ENCODE results near the gene DAPK2. TPM values are rescaled to one million over a fixed set of nuclear protein-coding genes. Genes with fewer than 3 reads are reported as not detected.

The DAPK2 gene
- total and polyA plus RNA-seq, 2 of the 4 experiments (the other 2 are of a cell fraction), result 0.34 to 0.36 TPM

DNA sequence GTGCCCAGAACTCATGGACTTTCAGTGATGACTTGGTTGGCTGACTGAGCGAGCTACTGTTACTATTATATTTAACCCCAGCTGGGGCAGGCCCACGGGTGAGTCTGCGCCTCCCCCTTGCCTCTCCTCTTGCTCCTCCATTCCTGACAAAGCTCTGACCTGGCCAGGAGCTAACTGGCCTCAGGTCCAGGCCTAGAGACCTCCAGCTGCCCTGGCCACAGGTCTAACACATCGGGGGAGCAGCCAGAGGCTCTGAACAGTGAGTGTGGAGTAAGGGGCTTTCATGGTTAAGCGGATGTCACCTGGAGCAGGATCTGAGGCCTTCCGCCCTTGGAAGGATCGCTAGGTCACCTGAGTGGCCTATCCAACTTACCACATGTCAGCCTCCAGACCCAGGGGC, 116.3 kb downstream of the DAPK2 start:
- no peaks in the 10 kb centered on the region for H3K36me3 ChIP-seq (ENCODE audit: control insufficient read depth, insufficient read depth, low read length)
- ATAC-seq (ENCODE audit: low read depth) (no peak), DNase-seq (no peak)
- no peaks in the 10 kb centered on the region for H3K4me1 ChIP-seq (ENCODE audit: control insufficient read depth, insufficient read depth, low read length)
- no peak overlapping the region for H3K4me3 ChIP-seq (ENCODE audit: insufficient read depth, low read depth, low read length)
- no peak overlapping the region for H2AFZ ChIP-seq (replicated peaks; ENCODE audit: low read length, poor library complexity)
- intact Hi-C loops (cut with micrococcal nuclease), result no loop called here
- H4K5ac ChIP-seq (ENCODE audit: low read depth, low read length), result no peak overlapping the region
- H3K14ac ChIP-seq (replicated peaks; ENCODE audit: low read depth, low read length), result no peak overlapping the region
- no peak overlapping the region for H3K9ac ChIP-seq (ENCODE audit: low read depth, low read length)
- no peak overlapping the region for H3K18ac ChIP-seq (ENCODE audit: low read depth, low read length)
- dilution Hi-C loops (cut with HindIII; ENCODE audit: low sequenced_read_pairs, unreplicated experiment), result no loop called here
- H4K8ac ChIP-seq (ENCODE audit: low read depth in 2 of 2, low read length in 2 of 2), result no peak overlapping the region
- no peak overlapping the region for H3K4me2 ChIP-seq (ENCODE audit: low read depth, low read length)
- H3K27ac ChIP-seq (ENCODE audit: insufficient read depth, low read length), result no peak overlapping the region
- H3K56ac ChIP-seq (ENCODE audit: extremely low read depth, insufficient read depth, low read length), result no peak overlapping the region
- H3K79me1 ChIP-seq (ENCODE audit: low read depth in 1 of 2, low read length in 2 of 2), result no peaks in the 10 kb centered on the region
- H3K4ac ChIP-seq (ENCODE audit: low read depth, low read length), result no peak overlapping the region
- H3K23ac ChIP-seq (ENCODE audit: low read depth, low read length), result no peak overlapping the region
- H4K20me1 ChIP-seq (ENCODE audit: insufficient read depth, low read length), result no peaks in the 10 kb centered on the region
- no TSS peak for BruUV-seq (replicated peaks)
- no peaks in the 10 kb centered on the region for H3K9me3 ChIP-seq (ENCODE audit: control insufficient read depth, insufficient read depth, low read length)
- in situ Hi-C loops (cut with MboI; ENCODE audit: low sequenced_read_pairs), result no loop called here
- WGBS, 2 experiments (ENCODE audit: extremely low coverage in 2 of 2, insufficient read length in 1 of 2), result no CpG with 5 or more reads among the region's 7 CpGs
- no peak overlapping the region for H2BK20ac ChIP-seq (ENCODE audit: low read depth, low read length)
- H4K91ac ChIP-seq (ENCODE audit: insufficient read depth, low read depth, low read length), result no peak overlapping the region
- ChIA-PET CTCF (no interaction called here), POLR2A (ENCODE audit: unreplicated experiment) (no interaction called here)
- no peak overlapping the region for H2AK5ac ChIP-seq (ENCODE audit: low read depth, low read length)
- no peaks in the 10 kb centered on the region; the same call in 1 of the 2 replicates for H3K9me1 ChIP-seq (ENCODE audit: insufficient read depth, low read length)
- TF ChIP-seq FOS (IDR thresholded peaks at IDR 0.05; ENCODE audit: low read depth, low read length) (no peak), USF2 (IDR thresholded peaks at IDR 0.05; ENCODE audit: low read depth, low read length) (no peak), SMC3 (IDR thresholded peaks at IDR 0.05; ENCODE audit: low read depth, low read length) (no peak), RCOR1 (IDR thresholded peaks at IDR 0.05; ENCODE audit: insufficient replicate concordance, low read length) (no peak), BHLHE40 (IDR thresholded peaks at IDR 0.05; ENCODE audit: low read depth, low read length) (no peak), CEBPB (IDR thresholded peaks at IDR 0.05; ENCODE audit: low read depth, low read length) (no peak), RAD21 (IDR thresholded peaks at IDR 0.05; ENCODE audit: low read length) (no peak), RFX5 (IDR thresholded peaks at IDR 0.05; ENCODE audit: low read depth, low read length) (no peak), MXI1 (IDR thresholded peaks at IDR 0.05; ENCODE audit: borderline replicate concordance, low read depth, low read length) (no peak), MAZ (IDR thresholded peaks at IDR 0.05; ENCODE audit: borderline replicate concordance, low read depth, low read length) (no peak), NFE2L2 (IDR thresholded peaks at IDR 0.05; ENCODE audit: low read depth, low read length) (no peak), POLR2A (IDR thresholded peaks at IDR 0.05; ENCODE audit: low read depth, low read length) (no peak), CTCF (conservative IDR thresholded peaks at IDR 0.05; ENCODE audit: low read depth, low read length) (no peak), MAFK (IDR thresholded peaks at IDR 0.05; ENCODE audit: low read depth, low read length) (no peak)
- TF ChIP-seq, protein P1, sequence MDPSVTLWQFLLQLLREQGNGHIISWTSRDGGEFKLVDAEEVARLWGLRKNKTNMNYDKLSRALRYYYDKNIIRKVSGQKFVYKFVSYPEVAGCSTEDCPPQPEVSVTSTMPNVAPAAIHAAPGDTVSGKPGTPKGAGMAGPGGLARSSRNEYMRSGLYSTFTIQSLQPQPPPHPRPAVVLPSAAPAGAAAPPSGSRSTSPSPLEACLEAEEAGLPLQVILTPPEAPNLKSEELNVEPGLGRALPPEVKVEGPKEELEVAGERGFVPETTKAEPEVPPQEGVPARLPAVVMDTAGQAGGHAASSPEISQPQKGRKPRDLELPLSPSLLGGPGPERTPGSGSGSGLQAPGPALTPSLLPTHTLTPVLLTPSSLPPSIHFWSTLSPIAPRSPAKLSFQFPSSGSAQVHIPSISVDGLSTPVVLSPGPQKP (IDR thresholded peaks at IDR 0.05; ENCODE audit: borderline replicate concordance, low read depth, low read length), result no peak
- H2AK9ac ChIP-seq (replicated peaks; ENCODE audit: low read depth, low read length, poor library complexity), result no peak overlapping the region
- peaks cover 33% of the 10 kb centered on the region for H3K27me3 ChIP-seq (ENCODE audit: control insufficient read depth, insufficient read depth, low read length)
- no peak overlapping the region for H2BK5ac ChIP-seq (ENCODE audit: low read depth, low read length, poor library complexity, severe bottlenecking)
- H2BK15ac ChIP-seq (ENCODE audit: low read depth, low read length), result no peak overlapping the region
- H2BK120ac ChIP-seq (ENCODE audit: low read depth, low read length), result no peak overlapping the region
